Naive thymus-derived CD4-positive, alpha-beta T cell (primary cell): ENCODE data around the gene DALRD3. TPM values are rescaled to one million over a fixed set of nuclear protein-coding genes. Genes with fewer than 3 reads are reported as not detected.

Source experiments
- ATAC-seq: fragments of 150-1000 bp; cut with Tn5 transposase; 2 replicates; pipeline ENCODE4 v1.10.0; 2021; ENCODE audit warnings: mild to moderate bottlenecking, moderate library complexity
- CTCF ChIA-PET: fragments of 350-600 bp; sonication (Branson Sonifier 250); formaldehyde crosslinking; loops from one replicate; lab custom pipeline; 2021; ENCODE audit warnings: antibody characterized with exemption; lab: Charles Lee
- POLR2A ChIA-PET: fragments of 350-600 bp; sonication (Branson Sonifier 250); formaldehyde crosslinking; loops from one replicate; lab custom pipeline; 2021; ENCODE audit warnings: antibody characterized with exemption, inconsistent platforms; lab: Charles Lee
- DNase-seq, 9 donors: peaks; one replicate each; pipeline versions ENCODE4 v3.0.0 to v3.0.0-alpha.2; 2020 to 2022; ENCODE audit warnings: mixed read lengths in 1 of 9
- H3K27ac ChIP-seq: one replicate; pipeline ENCODE4 v1.7.0; 2013; ENCODE audit warnings: mild to moderate bottlenecking, low read depth, low read length, moderate library complexity
- H3K27me3 ChIP-seq, 2 donors: one replicate each; pipeline ENCODE4 v1.7.0; 2013; ENCODE audit warnings: low read length in 2 of 2, mild to moderate bottlenecking in 2 of 2, moderate library complexity in 2 of 2; ENCODE audit not compliant: control insufficient read depth in 2 of 2, insufficient read depth in 2 of 2
- H3K36me3 ChIP-seq, 3 experiments: 1 replicate in 2 of 3; 2 replicates in 1 of 3; pipeline ENCODE4 v1.7.0; 2013; ENCODE audit warnings: low read length in 3 of 3, mild to moderate bottlenecking in 3 of 3, moderate library complexity in 1 of 3; ENCODE audit not compliant: insufficient read depth in 3 of 3, control insufficient read depth in 2 of 3
- H3K4me1 ChIP-seq, 2 donors: one replicate each; pipeline ENCODE4 v1.7.0; 2013; ENCODE audit warnings: low read length in 2 of 2, mild to moderate bottlenecking in 2 of 2, moderate library complexity in 1 of 2; ENCODE audit not compliant: control insufficient read depth in 2 of 2, insufficient read depth in 2 of 2
- H3K4me3 ChIP-seq: 2 replicates; pipeline ENCODE4 v1.7.0; 2013; ENCODE audit warnings: mild to moderate bottlenecking, low read length
- H3K9me3 ChIP-seq, 3 experiments: 1 replicate in 2 of 3; 2 replicates in 1 of 3; pipeline ENCODE4 v1.7.0; 2013; ENCODE audit warnings: low read length in 3 of 3; ENCODE audit not compliant: control insufficient read depth in 2 of 3
- H3K27ac Mint-ChIP-seq, 9 donors: one replicate each; pipeline ENCODE4 v1.8.0; 2020 to 2022; ENCODE audit warnings: mixed read lengths in 9 of 9, mild to moderate bottlenecking in 8 of 9, moderate library complexity in 5 of 9, inconsistent platforms in 2 of 9
- H3K27me3 Mint-ChIP-seq, 5 donors: one replicate each; pipeline ENCODE4 v1.8.0; 2021 to 2022; ENCODE audit warnings: mixed read lengths in 5 of 5, mild to moderate bottlenecking in 1 of 5
- H3K36me3 Mint-ChIP-seq, 5 donors: one replicate each; pipeline ENCODE4 v1.8.0; 2020 to 2022; ENCODE audit warnings: mixed read lengths in 5 of 5, mild to moderate bottlenecking in 3 of 5, inconsistent platforms in 1 of 5
- H3K4me1 Mint-ChIP-seq, 7 donors: one replicate each; pipeline ENCODE4 v1.8.0; 2020 to 2022; ENCODE audit warnings: mixed read lengths in 7 of 7, mild to moderate bottlenecking in 3 of 7, inconsistent platforms in 1 of 7
- H3K4me3 Mint-ChIP-seq, 10 donors: one replicate each; pipeline ENCODE4 v1.8.0; 2020 to 2022; ENCODE audit warnings: mild to moderate bottlenecking in 10 of 10, mixed read lengths in 10 of 10, moderate library complexity in 6 of 10, inconsistent platforms in 2 of 10
- H3K9me3 Mint-ChIP-seq, 11 donors: one replicate each; pipeline ENCODE4 v1.8.0; 2020 to 2022; ENCODE audit warnings: mixed read lengths in 11 of 11, mild to moderate bottlenecking in 4 of 11, inconsistent platforms in 1 of 11, moderate library complexity in 1 of 11
- intact Hi-C, 2 donors: fragments of 100-400 bp; cut with micrococcal nuclease; formaldehyde crosslinking; loops; one replicate each; pipeline ENCODE4 v1.15.1; 2023
- polyA plus RNA-seq, 2 donors: library from polyadenylated mRNA; unstranded; fragments of 300-500 nt; fragmentation: Illumina TruSeq; gene quantifications; one replicate each; pipeline ENCODE4 v1.2.3, GENCODE V29; 2021
- total RNA-seq, 6 experiments: library from RNA in 5 of 6; stranded (reverse) in 5 of 6; gene quantifications; 1 replicate in 5 of 6; 2 replicates in 1 of 6; pipeline ENCODE4 v1.2.3 and lab custom pipeline; 2021 to 2026

Gene DALRD3
- total and polyA plus RNA-seq, 7 experiments from 2014 or later = 18.9 to 28.6 (median 24.2) TPM

DNA sequence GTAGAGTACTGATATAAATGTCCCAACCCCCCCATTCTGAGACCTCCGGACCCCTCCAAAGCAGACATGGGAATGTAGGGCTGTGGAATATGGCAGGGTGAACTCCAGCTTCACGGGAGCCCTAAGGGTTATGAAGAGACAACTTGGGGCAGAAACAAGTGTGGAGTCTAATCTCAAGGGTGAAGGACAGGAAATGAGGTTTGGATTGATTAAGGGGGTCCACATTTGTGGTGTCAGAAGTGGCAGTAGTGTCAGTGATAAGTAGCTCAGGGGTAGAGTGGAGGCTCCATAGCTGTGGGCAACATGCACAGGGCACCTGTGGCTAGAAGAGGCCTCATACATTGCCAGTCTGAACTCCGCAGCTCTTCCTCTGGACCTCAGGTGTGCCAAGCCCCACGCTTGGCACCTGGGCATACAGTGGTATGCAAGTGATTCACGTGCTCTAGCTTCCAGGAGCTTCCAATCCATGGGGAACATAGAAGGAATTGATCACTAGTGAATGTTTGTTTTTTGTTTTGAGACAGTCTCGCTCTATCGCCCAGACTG, 32.5 kb downstream of the DALRD3 start:
- peaks cover 0 to 22% (median 6%) of the 10 kb centered on the region in 5 donors for H3K36me3 Mint-ChIP-seq
- intact Hi-C loops = loop anchor here (5.0 kb wide), 2 partner anchors 356 to 461 kb away; partner anchors contain the start of gene USP4 (in 1 of the 2)
- no peak for ATAC-seq

DNA sequence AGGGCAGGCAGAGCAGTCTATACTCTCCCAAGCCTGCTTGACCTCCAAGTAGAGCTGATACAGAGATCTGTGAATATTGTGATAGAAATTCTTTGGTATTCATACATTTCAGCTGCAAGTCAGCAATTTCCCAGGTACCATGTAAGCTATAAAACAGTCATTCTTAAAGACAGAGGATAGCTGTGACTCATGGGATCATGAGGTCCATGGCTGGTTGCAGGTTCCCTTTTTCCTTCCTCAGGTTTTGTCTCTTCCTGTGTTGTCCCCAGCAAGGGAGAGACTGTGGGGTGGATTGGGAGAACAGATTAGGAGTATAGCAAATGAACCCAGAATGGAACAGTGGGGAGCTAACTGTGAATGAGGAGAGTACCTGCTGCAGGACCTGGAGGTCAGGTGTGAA, 33.7 kb downstream of the DALRD3 start:
- intact Hi-C loops = loop anchor here (5.0 kb wide), 2 partner anchors 358 to 463 kb away; partner anchors contain the start of gene USP4 (in 1 of the 2)
- ATAC-seq (no peak), DNase-seq (no peak)
- peaks cover 5 to 58% (median 19%) of the 10 kb centered on the region in 3 experiments for H3K36me3 ChIP-seq
- Mint-ChIP-seq H3K27me3 (no peaks in the 10 kb centered on the region), H3K4me3 (no peak overlapping the region), H3K4me1 (peaks cover 12 to 26% (median 16%) of the 10 kb centered on the region in 7 donors), H3K36me3 (peaks cover 0 to 29% (median 6%) of the 10 kb centered on the region in 5 donors), H3K27ac (peak overlapping the region in 5 of 9 donors; percentile 17 to 63 (median 32)), H3K9me3 (no peaks in the 10 kb centered on the region)
- H3K4me1 ChIP-seq = peaks cover 12% of the 10 kb centered on the region in 2 donors
- ChIA-PET CTCF (interaction anchor here (0.6 to 1.8 kb wide), 4 partner anchors 11 to 310 kb away, joined by 3 to 6 read pairs (median 4); partner anchors contain the start of genes USP19 and WDR6), POLR2A (interaction anchor here (1.2 to 1.4 kb wide), 2 partner anchors 23 to 45 kb away, joined by 3 to 5 read pairs; partner anchors contain the start of genes IMPDH2 and WDR6)
- no peak overlapping the region for H3K27ac ChIP-seq
- H3K9me3 ChIP-seq = no peaks in the 10 kb centered on the region
- no peak overlapping the region for H3K4me3 ChIP-seq
- H3K27me3 ChIP-seq = no peaks in the 10 kb centered on the region

More for the DNA sequence above, 32.5 kb downstream of the DALRD3 start:
- Histone ChIP-seq H3K36me3 (peaks cover 0 to 50% (median 11%) of the 10 kb centered on the region in 3 experiments), H3K4me1 (peaks cover 13 to 14% of the 10 kb centered on the region in 2 donors), H3K9me3 (no peaks in the 10 kb centered on the region), H3K27ac (no peak overlapping the region), H3K4me3 (no peak overlapping the region), H3K27me3 (no peaks in the 10 kb centered on the region)
- Mint-ChIP-seq H3K4me1 (peaks cover 14 to 29% (median 20%) of the 10 kb centered on the region in 7 donors), H3K9me3 (no peaks in the 10 kb centered on the region), H3K4me3 (no peak overlapping the region), H3K27ac (peak overlapping the region in 5 of 9 donors; percentile 32 to 82 (median 67)), H3K27me3 (no peaks in the 10 kb centered on the region)
- no peak for DNase-seq
- ChIA-PET POLR2A (interaction anchor here (0.8 to 7.8 kb wide), 3 partner anchors 21 to 108 kb away, joined by 3 to 130 read pairs (median 17); partner anchors contain the start of genes QRICH1 and WDR6), CTCF (interaction anchor here (0.8 to 6.4 kb wide), 4 partner anchors 29 to 171 kb away, joined by 3 to 64 read pairs (median 4); partner anchors contain the start of gene USP19)

DNA sequence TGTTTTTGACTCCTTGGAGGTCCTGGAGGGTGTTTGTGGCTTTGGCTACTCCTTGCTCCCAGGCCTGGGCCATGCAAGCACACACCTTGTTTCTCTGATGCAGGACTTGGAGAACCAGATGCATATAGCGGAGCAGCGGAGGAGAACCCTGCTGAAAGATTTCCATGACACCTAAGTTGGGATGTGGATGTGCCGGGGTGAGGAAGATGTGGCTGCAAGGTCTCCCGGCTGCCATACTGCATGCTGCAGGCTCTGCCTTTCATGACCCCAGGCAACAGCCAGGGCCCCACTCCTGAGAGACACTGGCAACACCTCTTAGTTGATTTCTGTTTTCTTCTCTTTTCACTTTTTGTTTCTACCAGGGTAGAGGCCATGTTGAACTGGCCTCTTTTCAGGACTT, 35.3 kb downstream of the DALRD3 start:
- Mint-ChIP-seq H3K27ac (peak overlapping the region in 4 of 9 donors; percentile 39 to 70 (median 54)), H3K9me3 (no peaks in the 10 kb centered on the region), H3K36me3 (peaks cover 5 to 35% (median 12%) of the 10 kb centered on the region in 5 donors), H3K4me1 (peaks cover 3 to 18% (median 6%) of the 10 kb centered on the region in 7 donors), H3K27me3 (no peaks in the 10 kb centered on the region), H3K4me3 (no peak overlapping the region)
- ATAC-seq = no peak
- ChIA-PET CTCF (interaction anchor here (0.6 kb wide), 1 partner anchor 476 kb away, joined by 3 read pairs; no protein-coding TSS in a partner anchor), POLR2A (interaction anchor here (1.4 kb wide), 1 partner anchor 43 kb away, joined by 4 read pairs; no protein-coding TSS in a partner anchor)
- Histone ChIP-seq H3K4me3 (no peak overlapping the region), H3K27me3 (no peaks in the 10 kb centered on the region), H3K36me3 (peaks cover 13 to 70% (median 26%) of the 10 kb centered on the region in 3 experiments), H3K4me1 (peaks cover 5 to 6% of the 10 kb centered on the region in 2 donors), H3K9me3 (no peaks in the 10 kb centered on the region), H3K27ac (no peak overlapping the region)
- intact Hi-C loops = no loop called here
- no peak for DNase-seq

DNA sequence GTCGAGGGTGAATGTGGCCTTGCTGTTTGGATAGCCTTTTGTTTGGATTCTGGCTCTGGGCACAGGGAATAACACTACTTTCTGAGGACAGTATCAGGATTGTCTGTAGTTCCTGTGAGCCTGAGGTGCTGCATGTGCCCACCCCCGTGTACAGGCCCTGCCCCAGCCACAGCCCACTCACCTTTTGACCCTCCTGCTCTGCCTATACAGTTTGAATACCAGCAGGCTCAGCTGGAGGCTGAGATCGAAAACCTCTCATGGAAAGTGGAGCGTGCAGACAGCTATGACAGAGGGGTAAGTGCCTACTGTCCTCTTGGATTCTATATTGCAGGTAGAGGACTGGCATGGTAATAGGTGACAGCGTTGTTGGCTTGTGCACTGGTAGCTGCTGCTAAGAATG, 35.7 kb downstream of the DALRD3 start:
- intact Hi-C loops = no loop called here
- Histone ChIP-seq H3K27me3 (no peaks in the 10 kb centered on the region), H3K4me1 (peaks cover 1% of the 10 kb centered on the region in 2 donors), H3K36me3 (peaks cover 13 to 74% (median 26%) of the 10 kb centered on the region in 3 experiments), H3K27ac (no peak overlapping the region), H3K4me3 (no peak overlapping the region), H3K9me3 (no peaks in the 10 kb centered on the region)
- ATAC-seq (no peak), DNase-seq (no peak)
- peaks cover 5 to 38% (median 15%) of the 10 kb centered on the region in 5 donors for H3K36me3 Mint-ChIP-seq
- H3K4me1 Mint-ChIP-seq = peaks cover 1 to 14% (median 2%) of the 10 kb centered on the region in 7 donors
- no peaks in the 10 kb centered on the region for H3K9me3 Mint-ChIP-seq
- H3K27ac Mint-ChIP-seq = peak overlapping the region in 4 of 9 donors; percentile 39 to 70 (median 54)
- CTCF ChIA-PET = interaction anchor here (0.6 kb wide), 1 partner anchor 476 kb away, joined by 3 read pairs; no protein-coding TSS in a partner anchor
- H3K27me3 Mint-ChIP-seq = no peaks in the 10 kb centered on the region
- POLR2A ChIA-PET = no interaction called here
- no peak overlapping the region for H3K4me3 Mint-ChIP-seq

DNA sequence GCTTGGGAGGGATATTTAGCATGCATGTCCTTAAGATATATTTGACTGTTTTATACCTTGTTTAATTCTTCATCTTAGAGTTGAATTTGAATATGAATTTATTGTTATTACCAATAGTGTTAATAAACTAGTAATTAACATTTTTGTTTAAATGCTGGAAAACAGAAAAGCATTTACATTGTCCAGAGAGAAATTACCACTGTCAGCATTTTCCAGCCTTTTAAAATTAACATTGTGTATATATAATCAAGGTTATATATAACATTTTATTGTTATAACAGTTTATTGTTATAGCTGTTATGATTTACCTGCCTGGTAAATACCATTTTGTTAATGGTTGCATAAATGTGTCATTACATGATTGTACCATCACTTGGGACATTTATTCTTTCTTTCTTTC, 36.4 kb downstream of the DALRD3 start:
- no peaks in the 10 kb centered on the region for H3K27me3 ChIP-seq
- intact Hi-C loops = no loop called here
- ChIA-PET CTCF (no interaction called here), POLR2A (interaction anchor here (1.1 kb wide), 1 partner anchor 40 kb away, joined by 3 read pairs; the partner anchor contains the start of gene NDUFAF3)
- H3K9me3 ChIP-seq = no peaks in the 10 kb centered on the region
- H3K4me3 ChIP-seq = no peak overlapping the region
- no peaks in the 10 kb centered on the region for H3K9me3 Mint-ChIP-seq
- peaks cover 0 to 12% (median 1%) of the 10 kb centered on the region in 7 donors for H3K4me1 Mint-ChIP-seq
- peaks cover 13 to 81% (median 26%) of the 10 kb centered on the region in 3 experiments for H3K36me3 ChIP-seq
- H3K27me3 Mint-ChIP-seq = no peaks in the 10 kb centered on the region
- no peak for DNase-seq
- no peak overlapping the region for H3K4me3 Mint-ChIP-seq
- H3K36me3 Mint-ChIP-seq = peaks cover 5 to 38% (median 15%) of the 10 kb centered on the region in 5 donors
- peak overlapping the region in 2 of 9 donors; percentile 19 to 54 for H3K27ac Mint-ChIP-seq
- ATAC-seq = no peak
- no peaks in the 10 kb centered on the region for H3K4me1 ChIP-seq
- H3K27ac ChIP-seq = no peak overlapping the region

DNA sequence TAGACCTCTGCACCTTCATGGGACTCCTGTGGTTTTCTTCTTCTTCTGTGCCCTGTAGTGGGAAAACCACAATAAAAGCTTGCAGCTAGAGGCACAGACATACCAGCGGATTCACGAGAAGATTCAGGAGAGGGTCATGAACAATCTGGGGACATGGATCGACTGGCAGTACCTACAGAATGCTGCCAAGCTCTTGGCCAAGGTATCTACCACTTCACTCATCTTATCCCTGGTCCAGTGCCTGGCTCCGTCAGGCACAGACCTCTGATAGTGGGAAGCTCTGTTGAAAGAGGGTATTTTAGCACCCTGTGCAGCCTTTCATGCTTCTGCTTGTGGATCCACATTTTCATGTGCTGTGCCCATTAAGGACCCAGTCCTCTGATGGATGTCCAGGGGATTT, 38.1 kb downstream of the DALRD3 start:
- POLR2A ChIA-PET = no interaction called here
- Mint-ChIP-seq H3K9me3 (no peaks in the 10 kb centered on the region), H3K36me3 (peaks cover 5 to 43% (median 16%) of the 10 kb centered on the region in 5 donors)

More for the DNA sequence above, 38.1 kb downstream of the DALRD3 start:
- peaks cover 15 to 90% (median 35%) of the 10 kb centered on the region in 3 experiments for H3K36me3 ChIP-seq
- Mint-ChIP-seq H3K4me3 (no peak overlapping the region), H3K27me3 (no peaks in the 10 kb centered on the region), H3K4me1 (peaks cover 0 to 2% (median 0%) of the 10 kb centered on the region in 7 donors), H3K27ac (peak overlapping the region in 2 of 9 donors; percentile 19 to 36)
- no peaks in the 10 kb centered on the region for H3K4me1 ChIP-seq
- no peak overlapping the region for H3K4me3 ChIP-seq
- CTCF ChIA-PET = no interaction called here
- ATAC-seq (no peak), DNase-seq (no peak)
- H3K27me3 ChIP-seq = no peaks in the 10 kb centered on the region
- H3K9me3 ChIP-seq = no peaks in the 10 kb centered on the region
- no peak overlapping the region for H3K27ac ChIP-seq
- intact Hi-C loops = no loop called here
